H1 (cell line): ENCODE results near the gene WDCP. TPM values are rescaled to one million over a fixed set of nuclear protein-coding genes. Genes with fewer than 3 reads are reported as not detected.
A peak's percentile ranks its signal among the peaks of the same experiment; 100 is the strongest.

Experiments
- SIX5 ChIP-seq: IDR thresholded peaks from 2 replicates; pipeline ENCODE4 v1.6.1; 2011; ENCODE audit warnings: mild to moderate bottlenecking, low read depth, low read length
- TBP ChIP-seq: IDR thresholded peaks from 2 replicates; pipeline ENCODE4 v1.6.1; 2011; ENCODE audit warnings: low read depth, low read length, improper control_type of control experiment
- polyA plus RNA-seq, 7 experiments: library from polyadenylated mRNA; depleted of rRNA in 3 of 7; stranded (reverse) in 5 of 7; unstranded in 2 of 7; fragments of >200 nt in 5 of 7; fragments of 200-250 nt in 2 of 7; gene quantifications; 1 replicate in 5 of 7; 2 replicates in 1 of 7; 4 replicates in 1 of 7; pipeline versions ENCODE4 v1.2.1 to v1.2.3, GENCODE V29; 2011 to 2013; ENCODE audit warnings: missing spikeins in 2 of 7, mixed read lengths in 2 of 7
- total RNA-seq: library from RNA; stranded (reverse); fragmentation: NEBNext Ultra II Directional; extraction: Animal tissue kit (Norgen Biotek cat#: 25700); gene quantifications from 2 replicates; pipeline ENCODE4 v1.2.1, GENCODE V29; 2021
- TF ChIP-seq, protein P1 (sequence below): IDR thresholded peaks from 2 replicates; pipeline ENCODE4 v1.6.1; 2011; ENCODE audit warnings: low read length, improper control_type of control experiment

Gene WDCP
- total and polyA plus RNA-seq, 2 of the 8 experiments (the other 6 are each of a cell fraction or from before 2014, with no cell fraction given) = 19.2 to 40.1 TPM

DNA sequence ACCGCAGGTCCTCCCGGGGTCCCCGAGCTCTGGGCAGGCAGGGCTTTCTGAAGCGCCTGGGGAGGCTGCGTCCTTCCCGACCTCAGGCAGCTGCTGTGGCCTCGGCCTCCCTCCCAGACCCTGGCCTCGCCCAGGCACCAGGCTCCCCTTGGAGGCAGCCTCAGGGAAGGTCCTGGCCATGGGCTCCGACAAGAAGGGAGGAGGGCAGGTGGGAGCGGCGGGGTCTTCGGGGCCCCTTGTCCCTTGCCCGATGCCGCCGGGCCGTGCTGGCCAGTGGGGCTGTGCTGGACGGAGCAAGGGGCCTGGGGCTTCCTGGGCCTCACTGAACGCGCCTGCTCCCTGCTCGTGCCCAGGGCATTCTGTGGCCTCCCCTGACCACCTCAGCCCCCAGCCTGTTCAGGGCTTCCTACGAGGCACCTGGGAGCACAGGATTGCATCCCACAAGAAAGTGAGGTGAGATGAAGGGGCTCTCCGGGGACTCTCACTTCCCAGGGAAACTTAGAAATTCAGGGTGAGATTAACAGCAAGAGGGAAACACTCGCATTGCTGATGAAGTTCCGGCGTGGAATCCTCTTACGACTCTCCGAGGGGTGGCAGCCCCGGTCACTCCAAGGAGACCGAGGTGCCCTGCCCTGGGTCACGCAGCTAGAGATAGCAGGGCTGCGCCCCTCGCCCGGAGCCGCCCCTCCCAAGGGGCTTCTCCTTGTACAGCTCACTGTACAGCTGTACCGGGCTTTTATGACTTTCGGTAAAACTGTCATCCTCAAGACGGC is 36.5 kb downstream of the WDCP start (continued):
- TF ChIP-seq, protein P1, sequence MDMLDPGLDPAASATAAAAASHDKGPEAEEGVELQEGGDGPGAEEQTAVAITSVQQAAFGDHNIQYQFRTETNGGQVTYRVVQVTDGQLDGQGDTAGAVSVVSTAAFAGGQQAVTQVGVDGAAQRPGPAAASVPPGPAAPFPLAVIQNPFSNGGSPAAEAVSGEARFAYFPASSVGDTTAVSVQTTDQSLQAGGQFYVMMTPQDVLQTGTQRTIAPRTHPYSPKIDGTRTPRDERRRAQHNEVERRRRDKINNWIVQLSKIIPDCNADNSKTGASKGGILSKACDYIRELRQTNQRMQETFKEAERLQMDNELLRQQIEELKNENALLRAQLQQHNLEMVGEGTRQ = no peak
- no peak for TF ChIP-seq SIX5
- 0 out of 2 replicates have a peak, but pooled peaks have one; percentile 14 for TF ChIP-seq TBP
- TF ChIP-seq, all 59 proteins: peak for 4
